Kidney (tissue), 14 donors: ENCODE results near the gene BRI3. TPM values are rescaled to one million over a fixed set of nuclear protein-coding genes. Genes with fewer than 3 reads are reported as not detected.
A peak's percentile ranks its signal among the peaks of the same experiment; 100 is the strongest.

ENCODE experiments used
- DNase-seq, 5 donors: peaks; one replicate each; pipeline ENCODE4 v3.0.0-alpha.2; 2013 to 2020
- FAIRE-seq: peaks from 2 replicates; lab custom pipeline; 2012; peaks lifted over from hg19 to GRCh38; lab: Jason Lieb, UNC
- H3K27ac ChIP-seq, 2 donors: one replicate each; pipeline ENCODE4 v1.7.0; 2013; ENCODE audit warnings: low read depth in 2 of 2, low read length in 2 of 2, inconsistent platforms in 1 of 2
- H3K27me3 ChIP-seq: one replicate; pipeline ENCODE4 v1.7.1; 2013; ENCODE audit warnings: low read length, inconsistent platforms; ENCODE audit not compliant: control insufficient read depth, insufficient read depth
- H3K36me3 ChIP-seq, 3 donors: one replicate each; pipeline versions ENCODE4 v1.7.0 to v1.7.1; 2013; ENCODE audit warnings: low read length in 3 of 3, control low read depth in 1 of 3, inconsistent platforms in 1 of 3; ENCODE audit not compliant: insufficient read depth in 3 of 3, control insufficient read depth in 2 of 3
- H3K4me1 ChIP-seq, 3 donors: one replicate each; pipeline versions ENCODE4 v1.7.0 to v1.7.1; 2013; ENCODE audit warnings: low read length in 3 of 3, inconsistent platforms in 1 of 3, low read depth in 1 of 3; ENCODE audit not compliant: control insufficient read depth in 2 of 3, insufficient read depth in 2 of 3
- H3K4me3 ChIP-seq, 3 donors: one replicate each; pipeline versions ENCODE4 v1.7.0 to v1.8.1; 2013; ENCODE audit warnings: low read length in 3 of 3, control low read depth in 1 of 3, inconsistent platforms in 1 of 3
- H3K9ac ChIP-seq, 3 donors: one replicate each; pipeline versions ENCODE4 v1.7.0 to v1.7.1; 2013; ENCODE audit warnings: low read length in 3 of 3, control low read depth in 1 of 3, inconsistent platforms in 1 of 3
- H3K9me3 ChIP-seq, 3 donors: one replicate each; pipeline versions ENCODE4 v1.7.0 to v1.7.1; 2013; ENCODE audit warnings: low read length in 3 of 3, control low read depth in 1 of 3, inconsistent platforms in 1 of 3; ENCODE audit not compliant: control insufficient read depth in 2 of 3, insufficient read depth in 1 of 3
- intact Hi-C: fragments of 100-400 bp; cut with DNase I; formaldehyde crosslinking; loops from one replicate; pipeline ENCODE4 v1.11.1; 2022
- polyA plus RNA-seq: library from polyadenylated mRNA; stranded (reverse); fragments of 350-450 nt; fragmentation: Illumina TruSeq; extraction: RNeasy Lipid Tissue Mini Kit (QIAGEN cat#74804); gene quantifications from one replicate; pipeline ENCODE4 v1.2.3, GENCODE V29; 2014; ENCODE audit warnings: low read depth, low replicate concordance; ENCODE audit not compliant: insufficient read depth
- total RNA-seq: library from RNA; stranded (reverse); fragmentation: NEBNext Ultra II Directional; extraction: Animal tissue kit (Norgen Biotek cat#: 25700); gene quantifications from one replicate; pipeline ENCODE4 v1.2.1, GENCODE V29; 2021
- TF ChIP-seq, protein P1 (sequence below): IDR thresholded peaks from 3 replicates; pipeline ENCODE4 v1.5.1; 2012; ENCODE audit warnings: mild to moderate bottlenecking, moderate library complexity, borderline replicate concordance; ENCODE audit not compliant: insufficient read depth; ENCODE audit errors: extremely low read depth
- donor health status: control.
- donor health status: control.
- donor health status: control.
- donor health status: control.
- donor health status: control.
- donor health status: DM: yes; HTN: yes; CAD: no.
- donor health status: Normal renal cell carcinoma (clear cell type).

The BRI3 gene
- total and polyA plus RNA-seq, 2 donors from 2014 or later = 192 to 240 TPM

DNA sequence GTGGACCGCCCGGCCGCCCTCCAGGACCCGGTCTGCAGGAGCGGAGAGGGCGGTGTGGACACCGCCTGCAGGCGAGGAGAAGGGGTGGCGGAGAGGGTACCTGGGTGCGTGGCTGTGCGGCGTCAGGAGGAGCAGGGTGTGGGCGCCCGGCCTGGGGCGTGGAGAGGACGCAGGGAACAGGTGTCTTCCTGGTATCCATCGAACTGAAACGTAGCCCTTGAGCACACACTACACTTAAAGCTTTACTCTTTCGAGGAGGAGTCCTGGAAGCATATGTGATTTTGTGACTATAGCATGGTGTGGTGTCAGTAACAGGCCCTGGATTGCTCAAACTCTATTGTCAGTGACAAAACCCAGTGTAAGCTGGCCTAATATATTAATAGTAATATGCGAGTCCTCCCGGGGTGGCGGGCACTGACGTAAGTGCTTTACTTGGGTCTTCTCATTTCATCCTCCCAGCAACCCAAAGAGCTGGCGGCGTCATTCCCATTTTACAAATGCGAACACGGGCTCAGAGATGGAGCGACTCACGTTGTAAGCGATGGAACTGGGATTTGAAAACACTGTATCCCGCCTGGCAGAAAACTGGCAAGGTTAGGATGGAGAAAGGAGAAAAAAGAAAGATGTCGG lies 28.9 kb upstream of the BRI3 start:
- intact Hi-C loops = no loop called here
- TF ChIP-seq, protein P1, sequence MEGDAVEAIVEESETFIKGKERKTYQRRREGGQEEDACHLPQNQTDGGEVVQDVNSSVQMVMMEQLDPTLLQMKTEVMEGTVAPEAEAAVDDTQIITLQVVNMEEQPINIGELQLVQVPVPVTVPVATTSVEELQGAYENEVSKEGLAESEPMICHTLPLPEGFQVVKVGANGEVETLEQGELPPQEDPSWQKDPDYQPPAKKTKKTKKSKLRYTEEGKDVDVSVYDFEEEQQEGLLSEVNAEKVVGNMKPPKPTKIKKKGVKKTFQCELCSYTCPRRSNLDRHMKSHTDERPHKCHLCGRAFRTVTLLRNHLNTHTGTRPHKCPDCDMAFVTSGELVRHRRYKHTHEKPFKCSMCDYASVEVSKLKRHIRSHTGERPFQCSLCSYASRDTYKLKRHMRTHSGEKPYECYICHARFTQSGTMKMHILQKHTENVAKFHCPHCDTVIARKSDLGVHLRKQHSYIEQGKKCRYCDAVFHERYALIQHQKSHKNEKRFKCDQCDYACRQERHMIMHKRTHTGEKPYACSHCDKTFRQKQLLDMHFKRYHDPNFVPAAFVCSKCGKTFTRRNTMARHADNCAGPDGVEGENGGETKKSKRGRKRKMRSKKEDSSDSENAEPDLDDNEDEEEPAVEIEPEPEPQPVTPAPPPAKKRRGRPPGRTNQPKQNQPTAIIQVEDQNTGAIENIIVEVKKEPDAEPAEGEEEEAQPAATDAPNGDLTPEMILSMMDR = no peak
- FAIRE-seq (no peak), DNase-seq (no peak)
- Histone ChIP-seq H3K4me3 (peak overlapping the region; percentile 70 to 97 (median 86)), H3K9me3 (no peaks in the 10 kb centered on the region), H3K4me1 (peaks cover 0 to 14% (median 12%) of the 10 kb centered on the region in 3 donors), H3K27ac (peak overlapping the region; percentile 29 to 51), H3K27me3 (no peaks in the 10 kb centered on the region), H3K9ac (peak overlapping the region; percentile 27 to 76 (median 72)), H3K36me3 (no peaks in the 10 kb centered on the region)

DNA sequence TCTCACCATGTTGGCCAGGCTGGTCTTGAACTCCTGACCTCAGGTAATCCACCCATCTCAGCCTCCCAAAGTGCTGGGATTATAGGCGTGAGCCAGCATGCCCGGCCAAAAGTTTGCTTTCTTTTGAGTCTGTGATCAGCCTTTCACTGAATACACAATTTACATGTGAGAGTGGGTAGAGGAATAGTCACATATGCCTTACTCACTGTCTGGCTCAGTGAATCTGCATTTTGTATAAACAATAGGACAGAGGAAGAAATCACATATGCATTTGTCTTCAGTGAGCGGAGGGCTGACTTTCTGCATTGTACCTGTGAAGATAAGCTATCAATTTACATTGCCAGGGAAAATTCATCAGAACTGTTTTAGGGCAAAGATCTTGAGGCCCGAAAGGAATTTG lies 27.0 kb upstream of the BRI3 start:
- peaks cover 0 to 12% (median 10%) of the 10 kb centered on the region in 3 donors for H3K4me1 ChIP-seq
- intact Hi-C loops = no loop called here
- H3K27ac ChIP-seq = no peak overlapping the region
- no peak overlapping the region for H3K4me3 ChIP-seq
- TF ChIP-seq, protein P1 = no peak
- no peak for FAIRE-seq
- peaks cover 0 to 2% (median 0%) of the 10 kb centered on the region in 3 donors for H3K36me3 ChIP-seq
- H3K9ac ChIP-seq = no peak overlapping the region
- no peak for DNase-seq
- no peaks in the 10 kb centered on the region for H3K9me3 ChIP-seq
- H3K27me3 ChIP-seq = no peaks in the 10 kb centered on the region

DNA sequence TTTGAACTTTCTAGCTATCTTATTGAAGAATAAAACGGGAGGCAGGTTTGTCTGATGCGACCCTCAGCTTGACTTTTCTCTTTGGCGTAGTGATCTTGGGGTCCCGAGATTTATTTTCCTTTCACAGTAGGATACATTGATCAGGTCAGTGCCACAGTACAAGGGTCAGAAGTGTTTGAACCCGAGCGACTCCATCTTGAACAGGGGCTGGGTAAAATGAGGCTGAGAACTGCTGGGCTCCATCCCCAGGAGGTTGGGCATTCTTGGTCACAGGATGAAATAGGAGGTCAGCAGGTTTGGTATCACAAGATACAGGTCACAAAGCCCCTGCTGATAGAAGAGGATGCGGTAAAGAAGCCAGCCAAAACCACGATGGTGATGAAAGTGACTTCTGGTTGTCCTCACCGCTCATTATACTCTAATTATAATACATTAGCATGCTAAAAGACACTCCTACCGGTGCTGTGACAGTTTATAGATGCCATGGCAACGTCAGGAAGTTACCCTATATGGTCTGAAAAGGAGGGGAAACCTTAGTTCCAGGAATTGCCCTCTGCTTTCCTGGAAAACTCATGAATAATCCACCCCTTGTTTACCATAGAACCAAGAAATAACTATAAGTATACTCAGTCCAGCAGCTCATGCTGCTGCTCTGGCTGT lies 26.4 kb upstream of the BRI3 start:
- Histone ChIP-seq H3K4me1 (peaks cover 0 to 12% (median 10%) of the 10 kb centered on the region in 3 donors), H3K36me3 (peaks cover 0 to 2% (median 0%) of the 10 kb centered on the region in 3 donors), H3K4me3 (no peak overlapping the region), H3K27me3 (no peaks in the 10 kb centered on the region), H3K27ac (no peak overlapping the region), H3K9ac (no peak overlapping the region), H3K9me3 (no peaks in the 10 kb centered on the region)
- no peak for FAIRE-seq
- intact Hi-C loops = no loop called here
- TF ChIP-seq, protein P1 = no peak
- no peak for DNase-seq
